CD4-positive, alpha-beta T cell treated with Interleukin-2 at 100 ng/mL for 4 hours (primary cell): ENCODE measurements around the gene FNDC3A.

Experiments used
- DNase-seq: peaks from one replicate; pipeline ENCODE4 v3.0.0-alpha.2; 2020; ENCODE audit warnings: low spot score

The FNDC3A gene

GRCh38 chr13:48975856-48976575 lies at the start of gene FNDC3A:
FNDC3A (plus strand) TSS chr13:48975912; CDS start chr13:49006191, 30,279 bp downstream.
- peak; percentile 85 for DNase-seq

GRCh38 chr13:48928757-48929430 lies 46.8 kb upstream of the FNDC3A start:
- no peak for DNase-seq

GRCh38 chr13:48930918-48931317 lies 44.8 kb upstream of the FNDC3A start:
- no peak for DNase-seq

- no peak for DNase-seq
These were observed 37.3 kb upstream of the FNDC3A start for GRCh38 chr13:48938308-48938943.

- DNase-seq = no peak
These were observed 36.0 kb upstream of the FNDC3A start for GRCh38 chr13:48939728-48940127.

GRCh38 chr13:48942131-48942530 lies 33.6 kb upstream of the FNDC3A start:
- DNase-seq = no peak

- DNase-seq = no peak
These were observed 31.5 kb upstream of the FNDC3A start for GRCh38 chr13:48944221-48944620.

- DNase-seq = no peak
These were observed 30.1 kb upstream of the FNDC3A start for GRCh38 chr13:48945626-48946025.

- DNase-seq = no peak
These were observed 29.5 kb upstream of the FNDC3A start for GRCh38 chr13:48946163-48946562.

- DNase-seq = no peak
These were observed 25.9 kb upstream of the FNDC3A start for GRCh38 chr13:48949566-48950500.

- DNase-seq = no peak
These were observed 25.2 kb upstream of the FNDC3A start for GRCh38 chr13:48950501-48950875.

- no peak for DNase-seq
These were observed 21.6 kb upstream of the FNDC3A start for GRCh38 chr13:48954081-48954480.

- DNase-seq = no peak
These were observed 20.2 kb upstream of the FNDC3A start for GRCh38 chr13:48955536-48955935.

GRCh38 chr13:48961379-48961778 lies 14.3 kb upstream of the FNDC3A start:
- DNase-seq = no peak

GRCh38 chr13:48962281-48962680 lies 13.4 kb upstream of the FNDC3A start:
- DNase-seq = no peak

GRCh38 chr13:48965736-48966135 lies 10.0 kb upstream of the FNDC3A start:
- no peak for DNase-seq

- no peak for DNase-seq
These were observed 6.0 kb upstream of the FNDC3A start for GRCh38 chr13:48969685-48970084.

- DNase-seq = no peak
These were observed 1.8 kb upstream of the FNDC3A start for GRCh38 chr13:48973845-48974431.

GRCh38 chr13:48975101-48975855 lies 434 bp upstream of the FNDC3A start:
- peak; percentile 63 for DNase-seq

GRCh38 chr13:48976576-48977285 lies 1.0 kb downstream of the FNDC3A start:
- no peak for DNase-seq
